Mucosa of descending colon (tissue), 3 donors: ENCODE measurements around the gene HCN1. TPM values are rescaled to one million over a fixed set of nuclear protein-coding genes. Genes with fewer than 3 reads are reported as not detected.

ENCODE experiments used
- ATAC-seq: fragments of 200-7000 bp; cut with Tn5 transposase; one replicate; pipeline ENCODE4 v1.9.1; 2020; ENCODE audit warnings: mild to moderate bottlenecking, moderate library complexity
- DNase-seq, 3 donors: peaks; one replicate each; pipeline ENCODE4 v3.0.0-alpha.2; 2020
- H3K36me3 ChIP-seq: fragments of 200-600 bp; one replicate; pipeline ENCODE4 v1.8.0; 2021; ENCODE audit warnings: low read depth, mild to moderate bottlenecking
- H3K4me1 ChIP-seq: fragments of 200-600 bp; one replicate; pipeline ENCODE4 v1.8.0; 2021; ENCODE audit warnings: low read depth, mild to moderate bottlenecking
- H3K4me3 ChIP-seq: fragments of 200-600 bp; one replicate; pipeline ENCODE4 v1.8.0; 2021; ENCODE audit warnings: mild to moderate bottlenecking
- H3K9me3 ChIP-seq: fragments of 200-600 bp; one replicate; pipeline ENCODE4 v1.8.0; 2021; ENCODE audit warnings: mild to moderate bottlenecking
- CTCF ChIP-seq: fragments of 200-600 bp; IDR thresholded peaks from one replicate; pipeline ENCODE4 v1.8.0; 2022; ENCODE audit warnings: antibody characterized with exemption, mild to moderate bottlenecking
- intact Hi-C, 2 donors: fragments of 100-400 bp; cut with DNase I in 1 of 2; cut with micrococcal nuclease in 1 of 2; formaldehyde crosslinking; loops; one replicate each; pipeline versions ENCODE4 v1.11.0 to v1.11.1; 2022; cut with DNase I, micrococcal nuclease
- total RNA-seq, 3 donors: library from RNA; stranded (reverse); fragmentation: NEBNext Ultra II Directional in 2 of 3; extraction: Animal tissue kit (Norgen Biotek cat#: 25700) in 2 of 3; gene quantifications; one replicate each; pipeline versions ENCODE4 v1.2.1 to v1.2.4, GENCODE V29; 2021 to 2023
- donor health status: DM: no; HTN: no; CAD: no; lungs with moderate emphysema.
- donor health status: DM: no; HTN: no; CAD: no.
- donor health status: DM: no; HTN: yes; CAD: no.

Gene HCN1
- total RNA-seq, 3 donors from 2014 or later = 0.05 to 0.35 TPM; not detected in 1

- H3K4me1 ChIP-seq = no peaks in the 10 kb centered on the region
- no peak overlapping the region for H3K4me3 ChIP-seq
- H3K9me3 ChIP-seq = no peaks in the 10 kb centered on the region
- TF ChIP-seq CTCF = no peak
- intact Hi-C loops = no loop called here
- no peaks in the 10 kb centered on the region for H3K36me3 ChIP-seq
- DNase-seq = no peak
- ATAC-seq = no peak
Observed at GRCh38 chr5:45262061-45262590, 434.1 kb downstream of the HCN1 start.

DNA sequence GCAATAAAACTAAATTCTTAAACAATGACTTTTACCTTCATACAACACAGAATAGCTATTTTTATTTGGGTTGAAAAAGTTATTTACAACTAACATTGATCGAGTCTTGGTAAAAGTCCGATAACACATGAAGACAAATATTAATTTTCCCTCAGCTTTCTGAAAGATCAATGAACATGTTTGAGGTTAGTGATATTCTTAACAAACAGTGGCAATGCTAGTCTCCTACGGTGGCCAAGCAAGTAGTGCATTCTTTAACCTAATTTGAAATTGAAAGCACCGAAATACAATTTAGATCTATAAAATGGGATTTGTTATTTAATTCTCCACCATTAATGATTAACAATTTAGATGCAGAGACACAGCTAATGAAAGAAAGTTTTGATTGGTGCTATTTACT, 435.1 kb downstream of the HCN1 start:
- DNase-seq (no peak), ATAC-seq (no peak)
- Histone ChIP-seq H3K4me1 (no peaks in the 10 kb centered on the region), H3K4me3 (no peak overlapping the region), H3K9me3 (no peaks in the 10 kb centered on the region), H3K36me3 (no peaks in the 10 kb centered on the region)
- intact Hi-C loops = no loop called here
- no peak for TF ChIP-seq CTCF

GRCh38 chr5:45260292-45260691, 435.9 kb downstream of the HCN1 start:
- Histone ChIP-seq H3K4me1 (no peaks in the 10 kb centered on the region), H3K9me3 (no peaks in the 10 kb centered on the region), H3K36me3 (no peaks in the 10 kb centered on the region), H3K4me3 (no peak overlapping the region)
- no peak for TF ChIP-seq CTCF
- no peak for ATAC-seq
- DNase-seq = no peak
- intact Hi-C loops = no loop called here

GRCh38 chr5:45252978-45253377, 443.2 kb downstream of the HCN1 start:
- Histone ChIP-seq H3K36me3 (no peaks in the 10 kb centered on the region), H3K4me1 (no peaks in the 10 kb centered on the region), H3K4me3 (no peak overlapping the region), H3K9me3 (no peaks in the 10 kb centered on the region)
- no peak for DNase-seq
- no peak for ATAC-seq
- intact Hi-C loops = no loop called here
- no peak for TF ChIP-seq CTCF

DNA sequence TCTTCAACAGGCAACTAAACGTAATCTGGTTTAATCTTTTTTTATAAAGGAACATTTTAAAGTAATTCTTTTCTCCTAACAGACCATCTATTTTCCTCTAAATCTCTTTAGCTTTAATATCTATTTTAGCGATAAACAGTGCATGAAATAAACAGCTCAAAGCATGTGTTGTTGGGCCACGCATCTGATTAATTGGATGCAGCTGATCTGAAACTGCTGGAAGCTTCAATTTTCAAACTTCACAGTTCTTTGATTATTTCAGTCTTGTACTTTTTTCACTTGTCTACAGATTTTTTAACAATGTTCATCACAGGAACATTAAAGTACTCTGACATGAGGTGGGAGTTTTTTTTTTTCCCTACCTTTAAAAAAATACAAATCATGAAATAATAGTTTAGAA, 443.6 kb downstream of the HCN1 start:
- DNase-seq (no peak), ATAC-seq (no peak)
- intact Hi-C loops = no loop called here
- Histone ChIP-seq H3K9me3 (no peaks in the 10 kb centered on the region), H3K4me1 (no peaks in the 10 kb centered on the region), H3K36me3 (no peaks in the 10 kb centered on the region), H3K4me3 (no peak overlapping the region)
- TF ChIP-seq CTCF = no peak

GRCh38 chr5:45225571-45226031, 470.6 kb downstream of the HCN1 start:
- no peak for TF ChIP-seq CTCF
- no peaks in the 10 kb centered on the region for H3K36me3 ChIP-seq
- intact Hi-C loops = no loop called here
- H3K4me3 ChIP-seq = no peak overlapping the region
- DNase-seq (no peak), ATAC-seq (no peak)
- H3K4me1 ChIP-seq = no peaks in the 10 kb centered on the region
- H3K9me3 ChIP-seq = peaks cover 3% of the 10 kb centered on the region
